Skeletal muscle satellite cell (primary cell): ENCODE results near the gene NEK4.
"Not testable (repeated sequence)": the region's sequence is repeated elsewhere in the genome, so short reads cannot be mapped to it uniquely, and the experiment has no call there.

Source experiments
- H3K27me3 ChIP-seq: 2 replicates; pipeline ENCODE4 v1.7.0; 2013; ENCODE audit warnings: low read length; ENCODE audit not compliant: control insufficient read depth, insufficient read depth
- H3K36me3 ChIP-seq: 2 replicates; pipeline ENCODE4 v1.7.0; 2013; ENCODE audit warnings: mild to moderate bottlenecking, control low read depth, low read length; ENCODE audit not compliant: insufficient read depth
- H3K4me1 ChIP-seq: 2 replicates; pipeline ENCODE4 v1.7.0; 2013; ENCODE audit warnings: low read length; ENCODE audit not compliant: control insufficient read depth, insufficient read depth
- H3K4me2 ChIP-seq: 2 replicates; pipeline ENCODE4 v1.7.0; 2013; ENCODE audit warnings: mild to moderate bottlenecking, low read length
- H3K4me3 ChIP-seq: 2 replicates; pipeline ENCODE4 v1.7.0; 2013; ENCODE audit warnings: low read length
- H3K9ac ChIP-seq: 2 replicates; pipeline ENCODE4 v1.7.0; 2013; ENCODE audit warnings: mild to moderate bottlenecking, low read depth, low read length, moderate library complexity
- H3K9me3 ChIP-seq: replicated peaks from 2 replicates; pipeline ENCODE4 v1.7.0; 2013; ENCODE audit warnings: mild to moderate bottlenecking, control low read depth, low read length

Gene NEK4

GRCh38 chr3:52784931-52785590, 14.3 kb upstream of the NEK4 start:
- no peak overlapping the region for H3K4me3 ChIP-seq
- no peaks in the 10 kb centered on the region for H3K36me3 ChIP-seq
- H3K27me3 ChIP-seq, result peaks cover 55% of the 10 kb centered on the region
- no peaks in the 10 kb centered on the region for H3K9me3 ChIP-seq
- no peaks in the 10 kb centered on the region for H3K4me1 ChIP-seq
- H3K9ac ChIP-seq, result no peak overlapping the region
- H3K4me2 ChIP-seq, result no peak overlapping the region

- Histone ChIP-seq H3K4me1 (no peaks in the 10 kb centered on the region), H3K9ac (no peak overlapping the region), H3K27me3 (peaks cover 63% of the 10 kb centered on the region), H3K4me2 (no peak overlapping the region), H3K9me3 (no peaks in the 10 kb centered on the region), H3K36me3 (no peaks in the 10 kb centered on the region), H3K4me3 (no peak overlapping the region)
Measured at GRCh38 chr3:52784021-52784621, 13.4 kb upstream of the NEK4 start.

- H3K27me3 ChIP-seq, result peaks cover 71% of the 10 kb centered on the region
- no peaks in the 10 kb centered on the region for H3K4me1 ChIP-seq
- H3K9ac ChIP-seq, result no peak overlapping the region
- no peaks in the 10 kb centered on the region for H3K36me3 ChIP-seq
- H3K4me3 ChIP-seq, result no peak overlapping the region
- H3K4me2 ChIP-seq, result no peak overlapping the region
- no peaks in the 10 kb centered on the region for H3K9me3 ChIP-seq
Measured at GRCh38 chr3:52783211-52783555, 12.4 kb upstream of the NEK4 start.

GRCh38 chr3:52782412-52783210, 11.9 kb upstream of the NEK4 start:
- Histone ChIP-seq H3K4me3 (no peak overlapping the region), H3K9ac (no peak overlapping the region), H3K9me3 (no peaks in the 10 kb centered on the region), H3K36me3 (no peaks in the 10 kb centered on the region), H3K27me3 (peaks cover 71% of the 10 kb centered on the region), H3K4me2 (no peak overlapping the region), H3K4me1 (no peaks in the 10 kb centered on the region)

- no peak overlapping the region for H3K4me2 ChIP-seq
- H3K9me3 ChIP-seq, result no peaks in the 10 kb centered on the region
- H3K4me1 ChIP-seq, result no peaks in the 10 kb centered on the region
- peaks cover 69% of the 10 kb centered on the region for H3K27me3 ChIP-seq
- no peak overlapping the region for H3K4me3 ChIP-seq
- no peak overlapping the region for H3K9ac ChIP-seq
- no peaks in the 10 kb centered on the region for H3K36me3 ChIP-seq
Measured at GRCh38 chr3:52781741-52782140, 11.0 kb upstream of the NEK4 start.

GRCh38 chr3:52779837-52780585, 9.3 kb upstream of the NEK4 start:
- Histone ChIP-seq H3K9me3 (no peaks in the 10 kb centered on the region), H3K36me3 (no peaks in the 10 kb centered on the region), H3K4me1 (no peaks in the 10 kb centered on the region), H3K4me3 (no peak overlapping the region), H3K27me3 (peaks cover 69% of the 10 kb centered on the region), H3K4me2 (no peak overlapping the region), H3K9ac (no peak overlapping the region)

GRCh38 chr3:52779011-52779836, 8.5 kb upstream of the NEK4 start:
- H3K4me1 ChIP-seq, result no peaks in the 10 kb centered on the region
- H3K36me3 ChIP-seq, result no peaks in the 10 kb centered on the region
- no peak overlapping the region for H3K4me2 ChIP-seq
- H3K27me3 ChIP-seq, result peaks cover 66% of the 10 kb centered on the region
- no peaks in the 10 kb centered on the region for H3K9me3 ChIP-seq
- H3K4me3 ChIP-seq, result no peak overlapping the region
- H3K9ac ChIP-seq, result no peak overlapping the region

- no peak overlapping the region for H3K9ac ChIP-seq
- H3K27me3 ChIP-seq, result peaks cover 61% of the 10 kb centered on the region
- H3K4me3 ChIP-seq, result no peak overlapping the region
- H3K36me3 ChIP-seq, result no peaks in the 10 kb centered on the region
- no peaks in the 10 kb centered on the region for H3K9me3 ChIP-seq
- H3K4me1 ChIP-seq, result no peaks in the 10 kb centered on the region
- H3K4me2 ChIP-seq, result no peak overlapping the region
Measured at GRCh38 chr3:52777959-52778805, 7.4 kb upstream of the NEK4 start.

GRCh38 chr3:52777127-52777958, 6.6 kb upstream of the NEK4 start, which contains the start of gene ITIH1:
TSS of gene ITIH1 (plus strand) at chr3:52777599. CDS start at chr3:52777616, 17 bp downstream.
- Histone ChIP-seq H3K36me3 (no peaks in the 10 kb centered on the region), H3K4me3 (no peak within 1 kb of the TSS), H3K9ac (no peak within 1 kb of the TSS), H3K9me3 (no peaks in the 10 kb centered on the region), H3K27me3 (peaks cover 54% of the 10 kb centered on the region), H3K4me1 (no peaks in the 10 kb centered on the region), H3K4me2 (no peak within 1 kb of the TSS)

- H3K36me3 ChIP-seq, H3K9me3 ChIP-seq, H3K4me2 ChIP-seq, H3K4me3 ChIP-seq, H3K9ac ChIP-seq, H3K4me1 ChIP-seq: not testable (repeated sequence)
- H3K27me3 ChIP-seq, result peaks cover 45% of the 10 kb centered on the region
Measured at GRCh38 chr3:52776486-52776885, 5.7 kb upstream of the NEK4 start.
